ENCODE data around the gene GULP1.

The GULP1 gene

DNA sequence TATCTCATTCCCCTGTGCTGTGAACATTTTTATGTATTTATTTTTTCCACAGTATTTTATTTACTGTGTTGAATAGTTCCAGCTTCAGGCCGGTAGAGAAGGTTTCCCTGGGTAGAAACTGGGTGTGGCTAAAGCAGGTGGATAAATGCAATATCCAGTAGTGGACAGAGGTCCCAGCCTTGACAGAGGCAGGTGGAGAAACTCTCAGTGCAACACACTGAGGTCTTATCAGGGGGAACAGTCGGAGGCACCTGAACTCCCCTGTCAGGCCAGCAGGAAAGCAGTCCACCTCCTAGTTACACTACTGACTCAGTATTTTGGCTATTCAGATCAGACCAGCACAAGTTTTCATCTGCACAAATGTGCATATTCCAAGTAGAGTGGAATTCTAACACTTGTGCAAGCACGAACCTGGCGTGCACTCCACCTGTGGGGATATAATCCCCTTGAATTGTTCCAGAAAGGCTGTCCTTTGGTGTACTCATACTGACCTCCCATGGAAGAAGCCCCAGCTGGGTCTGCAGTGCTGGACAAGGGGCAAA, 103.3 kb downstream of the GULP1 start:
- TF ChIP-seq CTCF (IDR thresholded peaks at IDR 0.05; ENCODE audit: insufficient read depth, low read length) (no peak), SPI1 (IDR thresholded peaks at IDR 0.05; ENCODE audit: borderline replicate concordance, low read depth) (no peak), POLR2AphosphoS5 (IDR thresholded peaks at IDR 0.05; ENCODE audit: low read depth) (no peak), GABPA (IDR thresholded peaks at IDR 0.05; ENCODE audit: low read depth) (no peak)
- TF ChIP-seq, protein P1, sequence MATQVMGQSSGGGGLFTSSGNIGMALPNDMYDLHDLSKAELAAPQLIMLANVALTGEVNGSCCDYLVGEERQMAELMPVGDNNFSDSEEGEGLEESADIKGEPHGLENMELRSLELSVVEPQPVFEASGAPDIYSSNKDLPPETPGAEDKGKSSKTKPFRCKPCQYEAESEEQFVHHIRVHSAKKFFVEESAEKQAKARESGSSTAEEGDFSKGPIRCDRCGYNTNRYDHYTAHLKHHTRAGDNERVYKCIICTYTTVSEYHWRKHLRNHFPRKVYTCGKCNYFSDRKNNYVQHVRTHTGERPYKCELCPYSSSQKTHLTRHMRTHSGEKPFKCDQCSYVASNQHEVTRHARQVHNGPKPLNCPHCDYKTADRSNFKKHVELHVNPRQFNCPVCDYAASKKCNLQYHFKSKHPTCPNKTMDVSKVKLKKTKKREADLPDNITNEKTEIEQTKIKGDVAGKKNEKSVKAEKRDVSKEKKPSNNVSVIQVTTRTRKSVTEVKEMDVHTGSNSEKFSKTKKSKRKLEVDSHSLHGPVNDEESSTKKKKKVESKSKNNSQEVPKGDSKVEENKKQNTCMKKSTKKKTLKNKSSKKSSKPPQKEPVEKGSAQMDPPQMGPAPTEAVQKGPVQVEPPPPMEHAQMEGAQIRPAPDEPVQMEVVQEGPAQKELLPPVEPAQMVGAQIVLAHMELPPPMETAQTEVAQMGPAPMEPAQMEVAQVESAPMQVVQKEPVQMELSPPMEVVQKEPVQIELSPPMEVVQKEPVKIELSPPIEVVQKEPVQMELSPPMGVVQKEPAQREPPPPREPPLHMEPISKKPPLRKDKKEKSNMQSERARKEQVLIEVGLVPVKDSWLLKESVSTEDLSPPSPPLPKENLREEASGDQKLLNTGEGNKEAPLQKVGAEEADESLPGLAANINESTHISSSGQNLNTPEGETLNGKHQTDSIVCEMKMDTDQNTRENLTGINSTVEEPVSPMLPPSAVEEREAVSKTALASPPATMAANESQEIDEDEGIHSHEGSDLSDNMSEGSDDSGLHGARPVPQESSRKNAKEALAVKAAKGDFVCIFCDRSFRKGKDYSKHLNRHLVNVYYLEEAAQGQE (IDR thresholded peaks at IDR 0.05; ENCODE audit: insufficient replicate concordance, low read depth) = no peak
- no peak for DNase-seq (ENCODE audit: low read depth in 1 of 2, low spot score in 1 of 2)
- H3K4me3 ChIP-seq (replicated peaks; ENCODE audit: insufficient read depth, low read length) = no peak overlapping the region
- no peaks in the 10 kb centered on the region for H3K27me3 ChIP-seq (ENCODE audit: insufficient read depth, poor library complexity, severe bottlenecking)
- H3K27ac ChIP-seq (replicated peaks) = no peak overlapping the region

GRCh38 chr2:188395903-188396689, 104.4 kb downstream of the GULP1 start:
- Histone ChIP-seq H3K27ac (replicated peaks) (no peak overlapping the region), H3K27me3 (ENCODE audit: insufficient read depth, poor library complexity, severe bottlenecking) (no peaks in the 10 kb centered on the region), H3K4me3 (replicated peaks; ENCODE audit: insufficient read depth, low read length) (no peak overlapping the region)
- TF ChIP-seq SPI1 (IDR thresholded peaks at IDR 0.05; ENCODE audit: borderline replicate concordance, low read depth) = no peak
- TF ChIP-seq, protein P1 (IDR thresholded peaks at IDR 0.05; ENCODE audit: insufficient replicate concordance, low read depth) = no peak
- no peak for DNase-seq (ENCODE audit: low read depth in 1 of 2, low spot score in 1 of 2)

DNA sequence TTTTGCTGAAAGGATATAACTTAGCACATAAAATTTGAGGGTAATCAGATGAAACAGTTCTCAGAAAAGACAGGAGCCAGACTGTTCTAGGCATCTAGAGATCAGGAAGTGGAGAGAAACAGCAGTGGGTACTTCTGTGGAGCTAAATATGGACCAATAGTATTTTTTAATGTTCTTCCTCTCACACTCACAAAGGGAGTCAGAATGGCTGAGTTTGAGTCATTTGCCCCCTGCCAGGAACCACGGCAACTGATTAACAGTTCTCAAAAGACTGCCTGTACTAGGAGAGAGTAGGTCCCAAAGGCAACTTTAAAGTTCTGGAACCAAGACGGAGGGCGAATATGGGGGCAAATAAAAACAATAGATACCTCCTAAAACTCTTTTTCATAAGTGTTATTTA, 107.5 kb downstream of the GULP1 start:
- Histone ChIP-seq H3K27ac (replicated peaks) (no peak overlapping the region), H3K4me3 (replicated peaks; ENCODE audit: insufficient read depth, low read length) (no peak overlapping the region), H3K27me3 (ENCODE audit: insufficient read depth, poor library complexity, severe bottlenecking) (no peaks in the 10 kb centered on the region)
- DNase-seq (ENCODE audit: low read depth in 1 of 2, low spot score in 1 of 2) = no peak
- TF ChIP-seq SPI1 (IDR thresholded peaks at IDR 0.05; ENCODE audit: borderline replicate concordance, low read depth) = no peak

DNA sequence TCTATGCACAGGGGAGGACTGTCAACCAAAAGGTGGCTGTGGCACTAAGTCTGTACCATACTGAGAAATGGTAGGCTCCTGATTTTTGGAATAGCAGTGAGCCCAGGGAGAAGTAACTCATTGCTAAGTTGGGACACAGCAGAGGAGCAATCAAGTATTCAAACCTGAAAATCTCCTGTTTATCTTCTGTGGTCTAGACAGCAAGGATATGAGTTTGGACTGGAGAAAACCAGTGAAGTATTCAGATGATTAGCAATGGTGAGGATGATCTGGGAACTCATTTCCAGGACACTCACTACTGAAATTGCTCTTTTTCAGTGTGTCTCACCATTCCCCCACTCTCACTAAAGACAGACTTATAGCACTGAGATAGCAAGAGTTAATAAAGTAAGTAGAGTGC, 112.0 kb downstream of the GULP1 start:
- H3K27ac ChIP-seq (replicated peaks) = no peak overlapping the region
- DNase-seq (ENCODE audit: low read depth in 1 of 2, low spot score in 1 of 2) = no peak
- no peaks in the 10 kb centered on the region for H3K27me3 ChIP-seq (ENCODE audit: insufficient read depth, poor library complexity, severe bottlenecking)
- TF ChIP-seq POLR2AphosphoS5 (IDR thresholded peaks at IDR 0.05; ENCODE audit: low read depth) (no peak), GABPA (IDR thresholded peaks at IDR 0.05; ENCODE audit: low read depth) (no peak), CTCF (IDR thresholded peaks at IDR 0.05; ENCODE audit: insufficient read depth, low read length) (no peak), SPI1 (IDR thresholded peaks at IDR 0.05; ENCODE audit: borderline replicate concordance, low read depth) (no peak)
- TF ChIP-seq, protein P1 (IDR thresholded peaks at IDR 0.05; ENCODE audit: insufficient replicate concordance, low read depth) = no peak
- no peak overlapping the region for H3K4me3 ChIP-seq (replicated peaks; ENCODE audit: insufficient read depth, low read length)
